ENCODE data around the gene PFDN1.

Gene PFDN1

DNA sequence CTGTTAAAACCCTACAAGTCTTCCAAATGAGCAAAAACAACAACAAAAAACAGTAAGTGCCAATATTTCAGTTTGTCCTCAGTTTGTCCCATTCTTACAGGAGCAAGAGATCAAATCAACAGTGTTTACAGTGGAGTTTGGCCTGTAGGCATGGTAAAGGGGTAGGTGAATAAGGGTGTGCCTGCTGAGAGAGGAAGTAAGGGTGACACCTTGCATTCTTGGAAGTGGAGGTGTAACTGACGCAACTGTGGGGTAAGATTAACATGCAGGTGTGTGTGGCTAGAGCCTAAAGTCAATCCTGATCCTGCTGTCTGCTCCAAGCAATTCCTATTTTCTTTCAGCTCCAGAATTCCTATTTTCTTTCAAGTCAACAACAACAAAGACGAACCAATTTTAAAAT, 43.4 kb downstream of the PFDN1 start:
- no peak for DNase-seq (ENCODE audit: low read depth, low spot score)

DNA sequence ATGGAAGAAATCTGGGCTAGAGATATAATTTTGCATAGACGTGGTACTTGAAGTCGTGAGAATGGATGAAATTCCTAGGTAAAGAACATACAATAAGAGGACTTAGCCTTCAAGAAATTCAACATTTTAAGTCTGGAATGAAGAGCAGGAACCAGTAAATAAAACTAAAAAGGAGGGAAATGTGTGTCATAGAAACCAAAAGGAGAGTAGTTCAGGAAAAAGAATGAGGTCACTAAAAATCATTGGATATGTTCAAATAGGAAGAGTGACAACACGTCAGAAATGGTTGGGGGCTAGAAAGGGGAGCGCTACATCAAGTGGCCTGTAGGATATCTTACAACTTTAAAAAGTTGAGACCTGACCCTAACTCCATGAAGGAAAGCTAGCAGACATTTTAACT, 44.0 kb downstream of the PFDN1 start:
- DNase-seq (ENCODE audit: low read depth, low spot score) = no peak

GRCh38 chr5:140258016-140258415, 44.9 kb downstream of the PFDN1 start:
- DNase-seq (ENCODE audit: low read depth, low spot score) = peak; percentile 51

DNA sequence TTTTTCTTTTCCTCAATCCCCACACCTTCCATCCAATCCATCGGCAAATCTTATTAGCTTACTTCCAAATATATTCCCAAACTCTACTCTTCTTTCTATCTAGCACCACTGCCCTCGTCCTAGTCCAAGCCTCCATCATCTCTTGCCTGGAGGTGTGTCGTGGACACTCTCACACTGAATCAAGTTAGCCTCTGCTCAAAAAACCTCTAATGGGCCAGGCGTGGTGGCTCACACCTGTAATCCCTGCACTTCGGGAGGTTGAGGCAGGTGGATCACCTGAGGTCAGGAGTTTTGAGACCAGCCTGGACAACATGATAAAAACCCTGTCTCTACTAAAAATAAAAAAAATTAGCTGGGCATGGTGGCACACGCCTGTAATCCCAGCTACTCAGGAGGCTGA, 46.2 kb downstream of the PFDN1 start:
- DNase-seq (ENCODE audit: low read depth, low spot score) = no peak

DNA sequence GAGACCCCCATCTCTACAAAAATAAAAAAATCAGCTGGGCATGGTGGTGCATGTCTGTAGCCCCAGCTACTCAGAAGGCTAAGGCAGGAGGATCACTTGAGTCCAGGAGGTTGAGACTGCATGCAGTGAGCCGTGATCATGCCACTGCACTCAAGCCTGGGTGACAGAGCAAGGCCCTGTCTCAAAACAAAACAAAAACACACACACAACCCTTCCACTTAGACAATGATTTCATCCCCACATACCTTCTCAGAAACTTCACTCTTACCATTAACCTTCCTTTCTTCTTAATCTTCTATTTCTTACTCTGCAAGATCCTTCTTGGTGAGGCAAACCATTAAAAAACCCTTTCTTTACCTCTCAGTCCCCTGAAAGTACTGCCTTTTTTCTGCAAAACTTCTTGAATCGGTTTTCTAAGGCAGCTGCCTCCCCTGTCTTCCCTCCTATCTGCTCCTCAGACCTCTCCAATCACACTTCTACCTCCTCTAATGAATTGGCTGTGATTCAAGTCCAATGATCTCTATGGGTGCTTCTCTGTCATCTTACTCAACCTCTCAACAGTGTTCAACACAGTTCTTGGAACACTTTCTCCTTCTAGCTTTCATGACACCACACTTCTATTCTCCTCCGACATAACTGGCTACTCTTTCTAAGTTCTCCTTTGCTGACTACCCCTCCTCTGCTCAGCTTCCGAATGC, 47.3 kb downstream of the PFDN1 start:
- DNase-seq (ENCODE audit: low read depth, low spot score) = no peak

- no peak for DNase-seq (ENCODE audit: low read depth, low spot score)
These were observed 48.9 kb downstream of the PFDN1 start for GRCh38 chr5:140253985-140254384.

- DNase-seq (ENCODE audit: low read depth, low spot score) = no peak
These were observed 50.3 kb downstream of the PFDN1 start for GRCh38 chr5:140252470-140253126.

GRCh38 chr5:140251527-140251973, 51.4 kb downstream of the PFDN1 start:
- peak; percentile 93 for DNase-seq (ENCODE audit: low read depth, low spot score)

DNA sequence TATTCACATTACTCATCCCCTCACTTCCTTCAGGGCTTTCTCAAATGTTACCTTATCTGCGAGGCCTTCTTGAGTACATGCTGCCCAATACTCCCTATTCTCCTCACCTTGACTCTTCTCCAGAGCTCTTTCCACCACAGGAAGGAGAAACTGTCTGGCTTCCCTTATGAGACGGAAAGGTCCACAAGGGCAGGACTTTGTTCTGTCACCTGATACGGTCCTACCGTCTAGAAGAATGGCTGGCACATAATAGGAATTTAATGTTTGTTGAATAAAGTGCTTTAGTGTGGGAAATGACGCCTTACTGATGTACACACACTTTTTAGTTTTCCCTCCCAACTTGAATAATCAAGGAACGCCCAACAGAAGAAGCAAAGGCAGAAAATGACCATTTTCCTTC, 52.5 kb downstream of the PFDN1 start:
- no peak for DNase-seq (ENCODE audit: low read depth, low spot score)

DNA sequence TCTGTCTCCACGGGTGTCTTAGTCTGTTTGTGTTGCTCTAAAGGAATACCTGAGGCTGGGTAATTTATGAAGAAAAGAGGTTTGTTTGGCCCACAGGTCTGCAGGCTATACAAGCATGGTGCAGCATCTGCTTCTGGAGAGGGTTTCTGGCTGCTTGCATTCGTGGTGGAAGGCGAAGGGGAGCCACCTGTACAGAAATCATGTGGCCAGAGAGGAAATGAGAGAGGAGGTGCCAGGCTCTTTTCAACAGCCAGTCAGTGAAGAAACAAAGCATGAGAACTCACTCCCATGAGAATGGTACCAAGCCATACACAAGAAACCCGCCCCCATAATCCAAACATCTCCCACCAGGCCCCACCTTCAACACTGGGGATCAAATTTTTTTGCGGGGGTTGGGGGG, 53.4 kb downstream of the PFDN1 start:
- DNase-seq (ENCODE audit: low read depth, low spot score) = no peak

- DNase-seq (ENCODE audit: low read depth, low spot score) = no peak
These were observed 54.5 kb downstream of the PFDN1 start for GRCh38 chr5:140248414-140248813.

GRCh38 chr5:140246378-140247122, 56.4 kb downstream of the PFDN1 start:
- peak; percentile 94 for DNase-seq (ENCODE audit: low read depth, low spot score)

GRCh38 chr5:140245926-140246325, 57.0 kb downstream of the PFDN1 start:
- DNase-seq (ENCODE audit: low read depth, low spot score) = no peak

DNA sequence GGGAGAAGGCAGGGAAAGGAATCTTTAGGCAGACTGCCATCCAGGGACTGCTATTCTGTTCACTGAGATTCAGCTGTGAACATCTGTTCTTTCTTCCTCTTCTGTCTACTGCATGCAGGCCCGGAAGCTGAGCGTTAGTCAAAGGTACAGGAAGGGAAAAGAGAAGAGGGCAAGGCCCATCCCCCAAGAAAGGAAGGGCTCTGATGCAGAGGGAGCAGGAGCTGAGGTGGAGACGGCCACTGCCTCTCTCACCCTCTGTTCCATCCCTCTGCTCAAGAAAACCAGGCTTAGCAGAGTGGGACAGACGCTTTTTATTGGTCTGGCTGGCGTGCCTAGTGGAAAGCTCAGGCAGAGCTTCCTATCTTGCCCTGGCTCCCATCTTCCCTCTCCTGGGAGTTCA, 57.6 kb downstream of the PFDN1 start:
- no peak for DNase-seq (ENCODE audit: low read depth, low spot score)

GRCh38 chr5:140244525-140245025, 58.3 kb downstream of the PFDN1 start:
- DNase-seq (ENCODE audit: low read depth, low spot score) = peak; percentile 97

DNA sequence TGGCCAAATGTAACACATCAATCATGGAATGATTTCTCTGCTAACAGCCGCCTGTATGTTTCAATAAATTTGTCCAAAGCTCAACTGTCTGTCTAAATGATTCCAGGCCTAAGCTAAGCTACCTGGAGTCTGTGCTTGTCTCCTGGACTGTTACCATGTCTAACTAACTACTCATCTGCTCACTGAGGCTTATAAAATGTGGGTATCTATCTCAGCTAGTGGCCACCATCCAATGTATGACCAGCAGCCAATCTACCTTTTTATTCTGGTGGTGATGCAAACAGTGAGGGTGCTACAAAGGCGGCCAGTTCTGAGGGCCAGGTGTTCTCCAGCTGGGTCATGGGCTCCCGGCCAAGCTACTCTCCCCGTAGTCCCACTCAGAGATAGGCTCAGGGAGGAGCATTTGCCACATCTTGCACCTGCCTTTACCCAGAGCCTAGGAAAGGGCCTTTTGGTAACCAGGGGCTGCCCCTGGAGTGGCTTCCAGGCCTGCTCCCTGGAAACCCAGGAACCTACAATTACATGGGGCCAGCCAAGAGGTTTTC, 59.1 kb downstream of the PFDN1 start:
- DNase-seq (ENCODE audit: low read depth, low spot score) = no peak

DNA sequence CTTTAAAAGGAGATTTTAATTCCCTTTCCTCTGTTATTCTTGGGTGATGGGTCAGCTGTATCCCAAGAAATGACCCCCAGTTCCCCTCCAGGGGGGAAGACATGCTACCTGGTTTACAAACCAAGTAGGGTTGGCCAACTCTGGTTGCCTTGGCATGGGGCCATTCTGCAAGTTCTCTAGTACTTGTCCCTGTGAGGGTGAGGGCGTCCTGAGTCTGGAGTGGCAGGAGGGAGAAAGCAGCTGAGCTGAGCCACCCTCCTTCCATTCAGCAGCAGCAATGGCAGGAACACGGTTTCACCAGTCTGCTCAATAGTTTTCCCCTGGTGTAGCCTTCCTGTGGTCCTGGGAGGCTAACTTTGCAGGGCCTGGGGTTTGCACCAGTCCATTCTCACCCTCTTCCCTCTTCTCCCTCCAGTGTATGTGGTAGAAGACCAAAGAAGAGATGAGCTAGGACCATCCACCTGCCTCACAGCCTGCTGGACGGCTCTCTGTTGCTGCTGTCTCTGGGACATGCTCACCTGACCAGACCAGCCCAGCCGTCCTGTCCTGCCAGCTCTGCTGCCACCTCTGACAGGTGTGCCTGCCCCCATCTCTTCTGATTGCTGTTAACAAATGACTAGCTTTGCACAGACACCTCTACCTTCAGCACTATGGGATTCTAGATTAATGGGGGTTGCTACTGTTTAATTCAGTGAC, 59.9 kb downstream of the PFDN1 start:
- DNase-seq (ENCODE audit: low read depth, low spot score) = no peak

DNA sequence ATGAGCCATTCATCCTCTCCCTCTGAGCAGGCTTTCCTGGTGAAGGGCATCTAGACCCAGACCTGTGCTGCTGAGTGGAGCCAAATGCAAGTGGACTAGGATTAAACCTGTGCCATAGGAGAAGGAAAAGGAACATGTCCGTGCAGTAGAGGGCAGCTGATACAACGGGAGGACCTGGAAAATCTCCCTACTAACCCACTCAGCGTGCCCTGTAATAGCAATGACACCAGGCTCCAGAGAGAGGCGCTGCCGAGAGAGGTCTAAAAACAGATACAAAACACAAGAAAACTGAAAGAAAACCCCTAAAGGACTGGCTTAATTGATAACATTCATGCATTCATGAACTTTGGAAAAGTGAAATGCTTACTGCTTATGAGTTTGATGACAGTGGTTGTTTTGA, 60.8 kb downstream of the PFDN1 start:
- no peak for DNase-seq (ENCODE audit: low read depth, low spot score)

DNA sequence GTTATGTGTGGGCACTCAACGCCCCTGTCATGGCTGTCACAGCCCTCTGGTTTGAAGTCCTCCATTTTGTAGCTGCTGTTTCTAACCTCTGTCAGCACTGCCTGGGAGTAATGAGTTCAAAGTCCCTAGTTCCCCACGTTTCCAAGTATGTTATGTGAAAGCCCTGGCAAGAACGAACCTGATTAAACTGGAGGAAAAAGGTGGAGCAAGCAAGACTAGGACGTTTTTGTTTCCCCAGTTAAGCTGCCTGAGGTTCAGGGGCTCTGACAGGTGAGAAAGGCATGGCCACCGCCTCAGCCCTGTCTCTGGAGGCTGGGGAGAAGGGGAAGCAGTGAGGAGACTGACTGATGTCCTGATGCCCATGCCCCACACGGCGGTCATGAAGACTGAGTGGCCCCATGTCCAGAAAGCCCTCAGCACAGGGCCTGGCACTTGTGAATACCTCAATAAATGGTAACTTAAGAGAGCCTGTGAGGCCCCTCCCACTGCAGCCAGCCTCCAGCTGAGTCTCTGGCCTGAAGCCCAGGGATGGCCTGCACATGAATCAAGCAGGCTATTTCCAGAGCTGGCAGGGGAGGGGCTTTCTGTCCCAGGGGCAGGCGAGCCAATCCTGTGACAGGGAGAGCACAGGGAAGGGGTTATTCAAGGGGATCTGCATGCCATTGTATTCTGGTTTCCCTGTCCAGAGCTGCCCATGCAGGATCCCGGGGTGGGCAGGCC, 61.8 kb downstream of the PFDN1 start:
- peak; percentile 96 for DNase-seq (ENCODE audit: low read depth, low spot score)

GRCh38 chr5:140239939-140240700, 62.8 kb downstream of the PFDN1 start:
- peak; percentile 80 for DNase-seq (ENCODE audit: low read depth, low spot score)
